AG04449 (cell line): ENCODE measurements around the gene NPS.

ENCODE experiments used
- CTCF ChIA-PET: fragments of 350-600 bp; formaldehyde crosslinking; extraction: SDS; loops from one replicate; lab custom pipeline; 2021; ENCODE audit warnings: antibody characterized with exemption; lab: Yijun Ruan, JAX
- POLR2A ChIA-PET: fragments of 400-600, 350-600 bp; formaldehyde crosslinking; extraction: SDS; loops from one replicate; lab custom pipeline; 2020; ENCODE audit warnings: antibody characterized with exemption, inconsistent platforms; lab: Yijun Ruan, JAX
- DNase-seq: peaks from one replicate; pipeline ENCODE4 v3.0.0-alpha.2; 2010; ENCODE audit warnings: low read depth, low spot score
- H3K4me3 ChIP-seq: 2 replicates; pipeline ENCODE4 v1.5.1; 2011; ENCODE audit warnings: low read depth, mild to moderate bottlenecking, control low read depth, low read length
- TF ChIP-seq, protein P1 (sequence below): IDR thresholded peaks from one replicate; pipeline ENCODE4 v1.5.1; 2011; ENCODE audit warnings: mild to moderate bottlenecking, moderate library complexity, low read length, control low read depth, inconsistent platforms; ENCODE audit not compliant: insufficient read depth; ENCODE audit errors: missing control alignments

NPS gene

DNA sequence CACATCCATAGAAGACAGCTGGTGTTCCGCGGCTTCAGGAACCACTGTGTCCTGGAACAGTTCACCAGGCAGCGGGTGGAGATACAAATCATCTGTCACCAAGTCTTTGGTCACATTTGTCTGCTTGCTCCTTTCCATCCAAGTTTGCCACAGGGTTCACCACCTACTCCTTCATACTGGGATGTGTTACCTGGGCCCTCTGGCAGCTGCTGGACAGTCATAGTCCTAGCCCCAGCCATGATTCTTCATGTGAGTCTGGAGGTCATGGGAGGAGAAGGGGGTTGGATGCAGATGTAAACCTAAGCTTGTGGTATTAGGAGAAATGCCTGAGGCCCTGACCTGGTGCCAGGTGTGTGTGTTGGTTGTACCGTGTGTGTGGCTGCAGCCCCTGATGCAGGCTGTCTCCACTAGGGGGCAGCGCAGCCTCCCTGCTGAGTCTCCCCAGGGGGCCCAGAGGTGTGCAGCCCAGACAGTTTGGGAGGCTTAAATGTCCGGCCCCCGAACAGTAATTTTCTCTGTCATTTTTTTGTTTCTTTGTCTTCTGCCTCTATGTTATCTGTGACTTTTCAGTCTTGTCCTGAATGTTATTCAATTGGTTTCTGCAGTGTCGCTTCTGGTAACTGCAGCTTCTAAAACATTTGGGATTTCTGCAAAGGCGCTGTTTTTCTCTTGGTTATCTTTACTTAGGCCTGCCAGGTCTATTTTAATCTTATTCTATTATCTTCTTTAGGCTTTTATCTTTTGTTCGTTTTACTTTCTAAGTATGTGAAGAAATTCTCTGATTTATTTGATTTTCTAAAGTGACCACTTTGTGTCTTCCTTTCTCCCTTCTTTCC, 14.8 kb downstream of the NPS start:
- TF ChIP-seq, protein P1, sequence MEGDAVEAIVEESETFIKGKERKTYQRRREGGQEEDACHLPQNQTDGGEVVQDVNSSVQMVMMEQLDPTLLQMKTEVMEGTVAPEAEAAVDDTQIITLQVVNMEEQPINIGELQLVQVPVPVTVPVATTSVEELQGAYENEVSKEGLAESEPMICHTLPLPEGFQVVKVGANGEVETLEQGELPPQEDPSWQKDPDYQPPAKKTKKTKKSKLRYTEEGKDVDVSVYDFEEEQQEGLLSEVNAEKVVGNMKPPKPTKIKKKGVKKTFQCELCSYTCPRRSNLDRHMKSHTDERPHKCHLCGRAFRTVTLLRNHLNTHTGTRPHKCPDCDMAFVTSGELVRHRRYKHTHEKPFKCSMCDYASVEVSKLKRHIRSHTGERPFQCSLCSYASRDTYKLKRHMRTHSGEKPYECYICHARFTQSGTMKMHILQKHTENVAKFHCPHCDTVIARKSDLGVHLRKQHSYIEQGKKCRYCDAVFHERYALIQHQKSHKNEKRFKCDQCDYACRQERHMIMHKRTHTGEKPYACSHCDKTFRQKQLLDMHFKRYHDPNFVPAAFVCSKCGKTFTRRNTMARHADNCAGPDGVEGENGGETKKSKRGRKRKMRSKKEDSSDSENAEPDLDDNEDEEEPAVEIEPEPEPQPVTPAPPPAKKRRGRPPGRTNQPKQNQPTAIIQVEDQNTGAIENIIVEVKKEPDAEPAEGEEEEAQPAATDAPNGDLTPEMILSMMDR, result peak; percentile 32
- no peak overlapping the region for H3K4me3 ChIP-seq
- ChIA-PET POLR2A (no interaction called here), CTCF (no interaction called here)
- no peak for DNase-seq

DNA sequence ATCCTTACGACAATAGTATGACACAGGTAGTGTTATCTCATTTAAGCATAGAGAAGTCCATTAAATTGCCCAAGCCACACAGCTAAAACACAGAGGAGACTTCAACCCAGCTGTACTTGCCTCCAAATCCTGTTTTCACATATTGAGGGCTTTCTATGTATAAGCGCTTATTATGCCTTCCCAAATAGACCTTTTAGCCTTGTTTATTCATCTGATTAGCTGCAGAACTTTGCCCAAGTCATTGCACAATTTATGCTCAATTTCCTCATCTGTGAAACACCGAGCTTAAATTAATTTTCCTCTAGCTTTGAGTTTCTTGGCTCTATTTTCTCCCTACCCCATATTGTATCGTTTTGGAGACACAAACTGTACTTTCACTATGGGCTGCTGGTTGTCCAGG, 15.5 kb downstream of the NPS start:
- no peak overlapping the region for H3K4me3 ChIP-seq
- DNase-seq, result no peak
- ChIA-PET CTCF (no interaction called here), POLR2A (no interaction called here)
- TF ChIP-seq, protein P1, result no peak

DNA sequence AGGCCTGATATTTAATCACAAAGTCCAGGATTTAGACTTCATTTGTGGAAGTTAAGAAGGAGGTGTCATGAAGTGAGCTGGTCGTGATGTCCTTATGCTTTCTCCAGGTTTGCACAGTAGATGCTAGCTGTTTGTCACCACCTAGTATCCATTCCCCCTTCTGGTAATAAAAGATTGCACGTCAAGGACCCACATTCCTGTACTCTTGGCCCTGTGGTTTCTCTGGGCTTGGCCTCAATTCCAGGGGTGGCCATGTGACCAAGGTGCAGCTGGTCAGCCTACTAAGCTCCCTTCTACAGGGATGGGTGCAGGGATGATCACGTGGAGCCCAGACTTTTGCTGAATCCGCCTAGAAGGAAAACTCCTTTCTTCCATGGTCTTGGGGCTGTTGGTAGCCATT, 16.5 kb downstream of the NPS start:
- DNase-seq, result no peak
- ChIA-PET POLR2A (no interaction called here), CTCF (no interaction called here)
- no peak overlapping the region for H3K4me3 ChIP-seq
- TF ChIP-seq, protein P1, result no peak

DNA sequence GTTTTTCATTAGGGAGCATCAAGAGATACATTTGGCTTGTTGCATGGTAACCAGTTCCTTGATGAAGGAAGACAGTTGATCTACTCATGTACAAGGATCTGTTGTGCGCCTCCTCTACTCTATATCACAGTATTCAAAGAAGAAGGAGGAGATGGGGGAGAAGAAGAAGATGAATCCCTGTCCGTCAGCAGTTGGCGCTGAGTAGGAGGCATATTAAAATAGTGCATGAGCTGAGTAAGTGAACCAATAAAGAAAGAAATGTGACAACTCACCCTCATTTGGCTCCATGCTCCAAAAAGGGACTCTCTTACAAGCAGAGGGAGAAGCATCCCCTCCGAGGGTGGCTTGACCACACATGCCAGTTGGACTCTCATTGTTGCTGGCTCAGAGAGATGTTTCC, 20.1 kb downstream of the NPS start:
- no peak overlapping the region for H3K4me3 ChIP-seq
- POLR2A ChIA-PET, result no interaction called here
- no peak for DNase-seq
- CTCF ChIA-PET, result interaction anchor here (1.4 kb wide), 1 partner anchor 9 kb away, joined by 3 read pairs; no protein-coding TSS in a partner anchor
- TF ChIP-seq, protein P1, result no peak

DNA sequence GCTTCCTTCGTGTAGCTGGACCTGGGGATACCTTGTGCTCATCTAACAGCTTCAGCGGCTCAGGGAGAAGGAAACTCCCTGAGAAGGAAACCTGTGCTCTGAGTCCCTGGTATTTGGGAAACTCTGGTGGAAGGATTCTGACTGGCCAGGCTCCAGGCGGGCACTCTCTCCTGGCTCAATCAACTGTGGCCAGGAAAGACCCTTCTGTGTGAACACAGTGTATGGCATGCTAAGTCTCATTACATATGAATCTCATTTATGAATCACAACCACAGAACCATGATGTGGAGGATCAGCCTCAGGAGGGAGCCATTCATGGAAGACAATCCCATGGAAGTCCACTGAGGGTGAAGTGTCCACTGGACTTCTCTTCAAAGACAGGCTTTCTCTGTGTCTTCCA, 20.9 kb downstream of the NPS start:
- H3K4me3 ChIP-seq, result no peak overlapping the region
- ChIA-PET POLR2A (no interaction called here), CTCF (no interaction called here)
- no peak for DNase-seq
- TF ChIP-seq, protein P1, result no peak

DNA sequence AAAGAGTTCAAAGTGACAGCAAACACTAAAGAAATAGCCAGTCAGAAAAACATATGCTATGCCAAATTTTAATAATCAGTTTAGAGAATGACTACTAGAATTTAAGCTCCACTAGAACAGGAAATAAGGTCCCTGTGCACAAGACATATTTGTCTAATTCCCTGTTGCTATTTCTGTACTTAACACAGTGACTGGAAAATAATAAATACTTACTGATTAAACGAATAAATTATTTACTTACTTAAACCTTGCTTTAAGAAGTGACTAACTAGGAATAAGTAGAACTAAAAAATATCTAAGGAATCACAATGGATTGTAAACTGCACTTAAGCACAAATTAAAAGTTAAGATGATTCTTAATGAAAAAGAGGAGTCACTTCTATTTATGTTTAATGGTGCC, 22.3 kb downstream of the NPS start:
- ChIA-PET CTCF (no interaction called here), POLR2A (no interaction called here)
- H3K4me3 ChIP-seq, result no peak overlapping the region
- TF ChIP-seq, protein P1, result no peak
- no peak for DNase-seq
